Measurements from ENCODE around the gene CANT1.
A peak's percentile ranks its signal among the peaks of the same experiment; 100 is the strongest.
"Not testable (repeated sequence)": the region's sequence is repeated elsewhere in the genome, so short reads cannot be mapped to it uniquely, and the experiment has no call there.

Gene CANT1

GRCh38 chr17:79043191-79043930 is 33.8 kb upstream of the CANT1 start:
- no peak for DNase-seq

GRCh38 chr17:79042421-79043190 is 33.0 kb upstream of the CANT1 start:
- no peak for DNase-seq

GRCh38 chr17:79041723-79042420 is 32.3 kb upstream of the CANT1 start:
- no peak for DNase-seq

GRCh38 chr17:79041041-79041570 is 31.5 kb upstream of the CANT1 start:
- no peak for DNase-seq

GRCh38 chr17:79039886-79040285 is 30.3 kb upstream of the CANT1 start:
- no peak for DNase-seq

- DNase-seq = no peak
These were observed 29.6 kb upstream of the CANT1 start for GRCh38 chr17:79039171-79039570.

- peak; percentile 48 for DNase-seq
These were observed 29.1 kb upstream of the CANT1 start for GRCh38 chr17:79038545-79039135.

- no peak for DNase-seq
These were observed 27.0 kb upstream of the CANT1 start for GRCh38 chr17:79036596-79036995.

GRCh38 chr17:79036181-79036580 is 26.6 kb upstream of the CANT1 start:
- DNase-seq = no peak

GRCh38 chr17:79035686-79036085 is 26.1 kb upstream of the CANT1 start:
- DNase-seq = no peak

GRCh38 chr17:79034931-79035485 is 25.4 kb upstream of the CANT1 start:
- no peak for DNase-seq

- no peak for DNase-seq
These were observed 24.4 kb upstream of the CANT1 start for GRCh38 chr17:79033741-79034501.

- no peak for DNase-seq
These were observed 23.6 kb upstream of the CANT1 start for GRCh38 chr17:79033046-79033616.

- DNase-seq = no peak
These were observed 22.7 kb upstream of the CANT1 start for GRCh38 chr17:79031996-79032875.

GRCh38 chr17:79030636-79031035 is 21.1 kb upstream of the CANT1 start:
- DNase-seq = not testable (repeated sequence)

- DNase-seq = no peak
These were observed 19.9 kb upstream of the CANT1 start for GRCh38 chr17:79029327-79030009.

- DNase-seq = no peak
These were observed 19.1 kb upstream of the CANT1 start for GRCh38 chr17:79028496-79029326.

GRCh38 chr17:79027925-79028491 is 18.4 kb upstream of the CANT1 start:
- DNase-seq = no peak
